Measurements from ENCODE around the gene CCDC85C.

DNA sequence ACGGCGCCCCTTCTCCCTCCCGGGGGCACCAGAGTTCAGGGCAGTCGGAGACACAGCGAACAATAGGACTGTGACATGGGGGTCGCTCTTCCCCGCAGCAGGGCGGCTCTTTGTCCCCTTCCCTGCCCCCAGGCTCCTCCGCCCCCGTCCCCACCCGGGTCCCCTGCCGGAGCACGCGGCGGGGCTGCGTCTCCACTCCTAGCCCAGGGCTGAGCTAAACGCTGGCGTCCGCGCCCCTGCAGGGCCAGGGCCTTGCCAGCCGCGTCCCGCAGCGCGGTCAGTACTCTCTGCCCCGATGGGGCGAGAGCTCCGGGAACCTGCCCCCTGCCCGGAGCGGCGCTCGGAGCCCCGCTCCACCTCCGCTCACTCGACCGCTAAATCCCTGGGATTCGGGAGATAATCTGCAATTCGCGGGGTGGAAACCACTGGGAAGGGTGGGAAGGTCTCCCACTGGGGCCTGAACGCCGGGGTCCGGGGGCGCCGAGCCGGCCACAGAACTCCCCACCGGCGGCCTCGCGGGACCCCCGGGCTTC, 825 bp upstream of the CCDC85C start:
- TF ChIP-seq POLR2A (IDR thresholded peaks at IDR 0.05; ENCODE audit: low read length) (no peak), GATA1 (IDR thresholded peaks at IDR 0.05; ENCODE audit: low read depth, low read length) (no peak)

All from erythroblast (primary cell).